ENCODE data around the gene CST4.
A peak's percentile ranks its signal among the peaks of the same experiment; 100 is the strongest.

CST4 gene

GRCh38 chr20:23669866-23670265, 19.0 kb downstream of the CST4 start:
- Histone ChIP-seq H3K79me2 (ENCODE audit: insufficient read depth, low read length) (no peaks in the 10 kb centered on the region), H3K27ac (ENCODE audit: low read length) (no peak overlapping the region), H3K4me3 (ENCODE audit: low read depth in 1 of 2, low read length in 2 of 2) (no peak overlapping the region), H3K4me2 (ENCODE audit: insufficient read depth, low read length) (no peak overlapping the region), H4K20me1 (ENCODE audit: insufficient read depth, low read length) (no peaks in the 10 kb centered on the region), H3K4me1 (ENCODE audit: insufficient read depth, low read length) (no peaks in the 10 kb centered on the region), H3K9ac (ENCODE audit: low read depth, low read length) (no peak overlapping the region), H3K9me3 (ENCODE audit: insufficient read depth, low read length, severe bottlenecking) (no peaks in the 10 kb centered on the region), H3K36me3 (ENCODE audit: insufficient read depth, low read length) (no peaks in the 10 kb centered on the region), H3K27me3 (ENCODE audit: insufficient read depth, low read length, poor library complexity) (no peaks in the 10 kb centered on the region), H2AFZ (ENCODE audit: low read depth, low read length) (no peak overlapping the region)
- TF ChIP-seq CTCF (IDR thresholded peaks at IDR 0.05; ENCODE audit: borderline replicate concordance, extremely low read depth, low read length, poor library complexity, severe bottlenecking) (no peak), EZH2 (IDR thresholded peaks at IDR 0.05; ENCODE audit: borderline replicate concordance, low read depth, low read length, severe bottlenecking) (no peak)
- ATAC-seq (ENCODE audit: insufficient read depth, low read depth) (no peak), DNase-seq (no peak)

- ATAC-seq (ENCODE audit: insufficient read depth, low read depth), result no peak
- Histone ChIP-seq H3K9ac (ENCODE audit: low read depth, low read length) (no peak overlapping the region), H3K4me2 (ENCODE audit: insufficient read depth, low read length) (no peak overlapping the region), H3K4me1 (ENCODE audit: insufficient read depth, low read length) (no peaks in the 10 kb centered on the region), H2AFZ (ENCODE audit: low read depth, low read length) (no peak overlapping the region), H3K27ac (ENCODE audit: low read length) (no peak overlapping the region), H4K20me1 (ENCODE audit: insufficient read depth, low read length) (no peaks in the 10 kb centered on the region), H3K27me3 (ENCODE audit: insufficient read depth, low read length, poor library complexity) (no peaks in the 10 kb centered on the region), H3K36me3 (ENCODE audit: insufficient read depth, low read length) (no peaks in the 10 kb centered on the region), H3K79me2 (ENCODE audit: insufficient read depth, low read length) (no peaks in the 10 kb centered on the region), H3K4me3 (ENCODE audit: low read depth in 1 of 2, low read length in 2 of 2) (no peak overlapping the region), H3K9me3 (ENCODE audit: insufficient read depth, low read length, severe bottlenecking) (no peaks in the 10 kb centered on the region)
- no peak for TF ChIP-seq EZH2 (IDR thresholded peaks at IDR 0.05; ENCODE audit: borderline replicate concordance, low read depth, low read length, severe bottlenecking)
- no peak for TF ChIP-seq CTCF (IDR thresholded peaks at IDR 0.05; ENCODE audit: borderline replicate concordance, extremely low read depth, low read length, poor library complexity, severe bottlenecking)
- no peak for DNase-seq
Measured at GRCh38 chr20:23669327-23669726, 19.5 kb downstream of the CST4 start.

GRCh38 chr20:23668477-23668951, 20.3 kb downstream of the CST4 start:
- no peak overlapping the region for H3K4me3 ChIP-seq (ENCODE audit: low read depth in 1 of 2, low read length in 2 of 2)
- H4K20me1 ChIP-seq (ENCODE audit: insufficient read depth, low read length), result no peaks in the 10 kb centered on the region
- no peak overlapping the region for H3K9ac ChIP-seq (ENCODE audit: low read depth, low read length)
- no peak overlapping the region for H2AFZ ChIP-seq (ENCODE audit: low read depth, low read length)
- DNase-seq (peak; percentile 70), ATAC-seq (ENCODE audit: insufficient read depth, low read depth) (peak; percentile 94)
- no peaks in the 10 kb centered on the region for H3K4me1 ChIP-seq (ENCODE audit: insufficient read depth, low read length)
- H3K79me2 ChIP-seq (ENCODE audit: insufficient read depth, low read length), result no peaks in the 10 kb centered on the region
- peaks cover 3% of the 10 kb centered on the region for H3K27me3 ChIP-seq (ENCODE audit: insufficient read depth, low read length, poor library complexity)
- TF ChIP-seq EZH2 (IDR thresholded peaks at IDR 0.05; ENCODE audit: borderline replicate concordance, low read depth, low read length, severe bottlenecking), result no peak
- TF ChIP-seq CTCF (IDR thresholded peaks at IDR 0.05; ENCODE audit: borderline replicate concordance, extremely low read depth, low read length, poor library complexity, severe bottlenecking), result peak; percentile 93
- no peaks in the 10 kb centered on the region for H3K36me3 ChIP-seq (ENCODE audit: insufficient read depth, low read length)
- no peaks in the 10 kb centered on the region for H3K9me3 ChIP-seq (ENCODE audit: insufficient read depth, low read length, severe bottlenecking)
- no peak overlapping the region for H3K27ac ChIP-seq (ENCODE audit: low read length)
- H3K4me2 ChIP-seq (ENCODE audit: insufficient read depth, low read length), result no peak overlapping the region

GRCh38 chr20:23667666-23668065, 21.2 kb downstream of the CST4 start:
- peaks cover 3% of the 10 kb centered on the region for H3K27me3 ChIP-seq (ENCODE audit: insufficient read depth, low read length, poor library complexity)

More at GRCh38 chr20:23667666-23668065, 21.2 kb downstream of the CST4 start:
- H3K9ac ChIP-seq (ENCODE audit: low read depth, low read length), result no peak overlapping the region
- no peaks in the 10 kb centered on the region for H3K79me2 ChIP-seq (ENCODE audit: insufficient read depth, low read length)
- no peak for ATAC-seq (ENCODE audit: insufficient read depth, low read depth)
- no peak for TF ChIP-seq CTCF (IDR thresholded peaks at IDR 0.05; ENCODE audit: borderline replicate concordance, extremely low read depth, low read length, poor library complexity, severe bottlenecking)
- TF ChIP-seq EZH2 (IDR thresholded peaks at IDR 0.05; ENCODE audit: borderline replicate concordance, low read depth, low read length, severe bottlenecking), result no peak
- no peaks in the 10 kb centered on the region for H4K20me1 ChIP-seq (ENCODE audit: insufficient read depth, low read length)
- DNase-seq, result no peak
- H3K36me3 ChIP-seq (ENCODE audit: insufficient read depth, low read length), result no peaks in the 10 kb centered on the region
- H3K9me3 ChIP-seq (ENCODE audit: insufficient read depth, low read length, severe bottlenecking), result no peaks in the 10 kb centered on the region
- H2AFZ ChIP-seq (ENCODE audit: low read depth, low read length), result no peak overlapping the region
- H3K4me1 ChIP-seq (ENCODE audit: insufficient read depth, low read length), result no peaks in the 10 kb centered on the region
- no peak overlapping the region for H3K4me3 ChIP-seq (ENCODE audit: low read depth in 1 of 2, low read length in 2 of 2)
- no peak overlapping the region for H3K4me2 ChIP-seq (ENCODE audit: insufficient read depth, low read length)
- no peak overlapping the region for H3K27ac ChIP-seq (ENCODE audit: low read length)

Measured in DND-41 (cell line).